Fibroblast of lung (primary cell): ENCODE results near the gene MAMLD1. TPM values are rescaled to one million over a fixed set of nuclear protein-coding genes. Genes with fewer than 3 reads are reported as not detected.

ENCODE experiments used
- DNase-seq, 2 donors: peaks; one replicate each; pipeline versions ENCODE4 v3.0.0 to v3.0.0-alpha.2; 2010; ENCODE audit warnings: low read depth in 2 of 2
- H2AFZ ChIP-seq: 2 replicates; pipeline ENCODE4 v1.5.1; 2012; ENCODE audit warnings: low read length, control low read depth, inconsistent platforms
- H3K27ac ChIP-seq: 2 replicates; pipeline ENCODE4 v1.5.1; 2011; ENCODE audit warnings: low read length, control low read depth; ENCODE audit not compliant: insufficient read depth
- H3K27me3 ChIP-seq: 2 replicates; pipeline ENCODE4 v1.5.1; 2011; ENCODE audit warnings: mild to moderate bottlenecking, low read length; ENCODE audit not compliant: control insufficient read depth, insufficient read depth
- H3K36me3 ChIP-seq: 2 replicates; pipeline ENCODE4 v1.5.1; 2011; ENCODE audit warnings: low read length; ENCODE audit not compliant: control insufficient read depth, insufficient read depth
- H3K4me1 ChIP-seq: 2 replicates; pipeline ENCODE4 v1.5.1; 2011; ENCODE audit warnings: low read length; ENCODE audit not compliant: control insufficient read depth, insufficient read depth; ENCODE audit errors: extremely low read depth
- H3K4me2 ChIP-seq: 2 replicates; pipeline ENCODE4 v1.5.1; 2011; ENCODE audit warnings: low read length, control low read depth; ENCODE audit not compliant: insufficient read depth; ENCODE audit errors: extremely low read depth
- H3K4me3 ChIP-seq, 4 experiments: fragments of 200-600 bp in 1 of 4; sonication (generic) in 1 of 4; replicated peaks in 1 of 4; 2 replicates each; pipeline ENCODE4 v1.5.1; 2011 to 2016; ENCODE audit warnings: low read length in 4 of 4, low read depth in 3 of 4, mild to moderate bottlenecking in 3 of 4, control low read depth in 2 of 4, inconsistent platforms in 1 of 4, mixed read lengths in 1 of 4; ENCODE audit not compliant: insufficient read depth in 1 of 4; ENCODE audit errors: control extremely low read depth in 1 of 4
- H3K79me2 ChIP-seq: 2 replicates; pipeline ENCODE4 v1.5.1; 2012; ENCODE audit warnings: mild to moderate bottlenecking, low read length, inconsistent platforms; ENCODE audit not compliant: control insufficient read depth, insufficient read depth
- H3K9ac ChIP-seq: 2 replicates; pipeline ENCODE4 v1.5.1; 2011; ENCODE audit warnings: mild to moderate bottlenecking, low read length, control low read depth; ENCODE audit not compliant: insufficient read depth
- H3K9me3 ChIP-seq: 2 replicates; pipeline ENCODE4 v1.5.1; 2012; ENCODE audit warnings: low read depth, low read length; ENCODE audit not compliant: control insufficient read depth, insufficient read depth
- H4K20me1 ChIP-seq: 2 replicates; pipeline ENCODE4 v1.5.1; 2011; ENCODE audit warnings: low read length; ENCODE audit not compliant: control insufficient read depth, insufficient read depth; ENCODE audit errors: extremely low read depth
- CTCF ChIP-seq, 2 donors: IDR thresholded peaks in 1 of 2; conservative IDR thresholded peaks in 1 of 2; 1 replicate in 1 of 2; 2 replicates in 1 of 2; pipeline ENCODE4 v1.5.1; 2011 to 2012; ENCODE audit warnings: low read length in 2 of 2, control low read depth in 1 of 2, inconsistent platforms in 1 of 2, low read depth in 1 of 2, mild to moderate bottlenecking in 1 of 2
- EZH2 ChIP-seq: IDR thresholded peaks from 2 replicates; pipeline ENCODE4 v1.5.1; 2012; ENCODE audit warnings: low read length, control low read depth, mild to moderate bottlenecking; ENCODE audit errors: missing control alignments
- polyA plus RNA-seq, 2 donors: library from polyadenylated mRNA; depleted of rRNA in 1 of 2; stranded (reverse) in 1 of 2; unstranded in 1 of 2; fragments of >200 nt; gene quantifications; 2 replicates each; pipeline ENCODE4 v1.2.1, GENCODE V29; 2011 to 2012; ENCODE audit warnings: missing spikeins in 1 of 2
- total RNA-seq: library from RNA; depleted of rRNA; stranded (reverse); fragments of >200 nt; gene quantifications from 2 replicates; pipeline ENCODE4 v1.2.1, GENCODE V29; 2014

The MAMLD1 gene
- total and polyA plus RNA-seq, 2 donors (not counting 1 experiment from before 2014, with no cell fraction given): 3.6 to 15.5 TPM

- Histone ChIP-seq H4K20me1 (no peaks in the 10 kb centered on the region), H3K9me3 (no peaks in the 10 kb centered on the region), H3K4me2 (no peak overlapping the region), H3K4me1 (no peaks in the 10 kb centered on the region), H3K79me2 (peaks cover 3% of the 10 kb centered on the region), H2AFZ (no peak overlapping the region), H3K27ac (no peak overlapping the region), H3K36me3 (no peaks in the 10 kb centered on the region), H3K9ac (no peak overlapping the region), H3K4me3 (no peak overlapping the region), H3K27me3 (no peaks in the 10 kb centered on the region)
- TF ChIP-seq EZH2: no peak
- TF ChIP-seq CTCF (conservative IDR thresholded peaks at IDR 0.05 in 1 of 2, IDR thresholded peaks at IDR 0.05 in 1 of 2; ENCODE audit: low read depth in 1 of 2, low read length in 2 of 2): no peak
- peak; percentile 34 to 66 for DNase-seq
These were observed 58.7 kb downstream of the MAMLD1 start for GRCh38 chrX:150421816-150422215.

- H2AFZ ChIP-seq: no peak overlapping the region
- H3K27me3 ChIP-seq: no peaks in the 10 kb centered on the region
- H3K4me1 ChIP-seq: no peaks in the 10 kb centered on the region
- H3K27ac ChIP-seq: no peak overlapping the region
- H3K36me3 ChIP-seq: no peaks in the 10 kb centered on the region
- no peak overlapping the region for H3K4me2 ChIP-seq
- peaks cover 33% of the 10 kb centered on the region for H3K79me2 ChIP-seq
- no peaks in the 10 kb centered on the region for H4K20me1 ChIP-seq
- peak; percentile 63 to 88 for DNase-seq
- no peak overlapping the region for H3K4me3 ChIP-seq
- TF ChIP-seq EZH2 (no peak), CTCF (conservative IDR thresholded peaks at IDR 0.05 in 1 of 2, IDR thresholded peaks at IDR 0.05 in 1 of 2; ENCODE audit: low read depth in 1 of 2, low read length in 2 of 2) (no peak)
- H3K9ac ChIP-seq: no peak overlapping the region
- H3K9me3 ChIP-seq: no peaks in the 10 kb centered on the region
These were observed 66.5 kb downstream of the MAMLD1 start for GRCh38 chrX:150429594-150429993.

GRCh38 chrX:150436195-150436594, 73.1 kb downstream of the MAMLD1 start:
- no peak overlapping the region for H3K9ac ChIP-seq
- no peak overlapping the region for H3K4me2 ChIP-seq
- H2AFZ ChIP-seq: no peak overlapping the region
- peaks cover 2% of the 10 kb centered on the region for H4K20me1 ChIP-seq
- TF ChIP-seq EZH2 (no peak), CTCF (conservative IDR thresholded peaks at IDR 0.05 in 1 of 2, IDR thresholded peaks at IDR 0.05 in 1 of 2; ENCODE audit: low read depth in 1 of 2, low read length in 2 of 2) (no peak)
- no peak overlapping the region for H3K27ac ChIP-seq
- H3K79me2 ChIP-seq: peaks cover 51% of the 10 kb centered on the region
- no peaks in the 10 kb centered on the region for H3K36me3 ChIP-seq
- H3K4me3 ChIP-seq: no peak overlapping the region
- H3K9me3 ChIP-seq: no peaks in the 10 kb centered on the region
- H3K27me3 ChIP-seq: no peaks in the 10 kb centered on the region
- no peak for DNase-seq
- no peaks in the 10 kb centered on the region for H3K4me1 ChIP-seq
